Measurements from ENCODE around the gene EHD3.

Gene EHD3

DNA sequence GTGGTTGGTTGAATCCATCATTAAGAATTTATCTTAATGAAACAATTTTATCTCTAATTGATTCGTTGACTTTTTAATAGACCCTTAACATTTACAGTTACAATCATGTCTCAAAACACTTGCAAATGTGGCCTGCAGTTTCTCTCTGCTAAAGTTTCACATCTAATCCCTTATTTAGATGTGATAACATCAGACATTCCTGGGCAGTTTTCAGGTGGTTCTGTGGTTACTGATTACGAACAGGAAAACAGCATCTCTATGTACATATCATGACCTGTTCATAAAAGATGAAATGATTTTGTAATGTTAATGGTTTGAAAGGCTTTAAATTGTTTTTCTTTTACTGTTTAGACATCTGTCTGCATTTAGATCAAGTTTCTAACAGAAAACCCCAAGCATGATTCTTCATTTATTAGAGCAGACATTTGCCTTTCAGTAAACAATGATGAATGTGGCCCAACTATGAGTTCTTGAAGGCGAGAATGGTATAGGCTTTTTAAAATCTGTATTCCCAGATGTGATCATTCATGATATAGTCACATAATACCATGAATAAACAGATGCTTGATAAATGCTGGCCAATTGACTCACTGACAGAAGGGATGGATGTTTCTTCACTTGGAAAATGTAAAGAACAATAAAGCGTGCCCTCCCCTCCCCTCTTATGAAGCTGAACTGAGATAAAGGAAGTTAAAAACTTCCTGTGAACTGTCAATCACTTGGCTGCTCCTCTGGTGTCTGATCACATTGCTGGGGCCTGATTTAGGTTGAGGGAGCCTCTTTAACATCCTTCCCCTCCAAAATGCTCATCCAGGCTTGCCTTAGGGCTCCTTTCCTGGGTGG is 20.1 kb upstream of the EHD3 start:
- DNase-seq = no peak

DNA sequence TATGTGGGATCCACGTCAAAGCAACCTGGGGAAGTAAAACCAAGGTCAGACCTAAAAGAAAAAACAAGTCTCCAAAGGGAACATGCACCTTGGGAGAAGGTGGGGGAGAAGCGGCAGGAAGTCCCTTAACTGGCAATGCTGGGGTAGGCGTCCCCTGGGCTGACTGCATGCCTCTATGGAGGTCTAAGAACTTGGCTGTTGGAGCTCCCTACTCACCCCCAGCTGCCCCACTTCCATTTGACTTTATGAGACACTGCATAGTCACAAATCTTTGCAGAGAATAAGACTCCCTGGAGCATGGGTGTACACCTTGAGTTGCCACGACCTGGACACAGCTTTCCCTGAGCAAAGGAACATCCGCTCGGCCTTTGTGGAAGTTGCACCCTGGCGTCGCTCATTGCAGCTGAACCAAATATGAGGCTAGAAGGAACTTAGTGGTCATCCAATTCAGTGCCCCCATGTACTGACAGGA is 19.5 kb upstream of the EHD3 start:
- DNase-seq = no peak

DNA sequence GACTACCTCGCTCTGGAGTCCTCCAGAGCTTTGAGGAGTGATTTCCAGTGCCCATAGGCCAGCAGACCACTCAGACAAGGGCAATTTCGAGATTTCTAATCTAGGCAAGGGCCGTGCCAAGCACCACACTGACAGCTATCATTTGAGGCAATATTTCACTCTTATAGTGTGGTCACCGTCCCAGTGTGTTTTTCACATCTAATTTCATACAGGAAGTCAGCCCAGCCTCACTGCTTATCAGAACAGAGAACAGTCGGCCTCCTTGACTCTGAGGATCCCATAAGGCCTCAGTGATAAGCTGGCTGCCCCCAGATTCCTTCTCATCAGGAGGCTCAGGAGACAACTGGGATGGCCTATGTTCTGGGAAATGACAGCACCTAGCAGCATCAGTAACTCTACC is 17.2 kb upstream of the EHD3 start:
- DNase-seq = no peak

DNA sequence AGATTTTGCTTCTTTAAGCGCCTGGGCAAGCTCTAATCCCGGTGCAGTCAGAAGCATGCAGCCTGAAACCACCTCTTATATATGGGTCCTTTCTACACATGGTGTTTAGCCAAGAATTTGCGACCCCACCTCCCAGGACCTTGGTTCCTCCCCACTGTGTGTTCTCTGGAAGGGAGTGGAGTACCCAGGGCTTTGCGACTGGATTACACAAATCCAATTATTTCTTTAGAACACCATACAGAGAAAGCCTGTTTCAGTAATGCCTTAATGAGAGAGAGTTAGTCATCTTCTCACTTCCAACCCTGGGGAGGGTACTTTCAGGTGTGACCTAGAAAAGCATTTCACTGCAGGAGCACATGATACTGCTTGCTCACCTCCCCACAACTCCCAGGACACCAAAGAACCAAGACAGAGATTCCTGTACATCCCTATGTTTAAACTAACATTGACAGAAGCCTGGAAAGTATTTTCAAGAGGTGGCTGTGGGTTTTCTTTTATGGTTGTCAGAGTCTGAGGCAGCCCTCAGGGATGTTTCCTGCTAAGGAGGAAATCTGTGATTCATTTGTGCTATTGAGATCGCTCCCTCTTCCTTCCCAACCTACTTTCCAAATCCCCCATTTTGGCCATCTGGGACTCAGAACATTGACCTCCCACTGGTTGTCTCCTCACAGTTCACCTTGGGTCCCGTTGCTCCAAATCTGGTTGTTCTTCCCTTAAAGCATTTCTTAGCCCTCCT is 16.3 kb upstream of the EHD3 start, which contains the start of gene CAPN14:
CAPN14 (minus strand) TSS at position 51 of the 736 bp plus-strand sequence. CDS start 12,068 bp downstream, outside the sequence.
- DNase-seq = no peak

DNA sequence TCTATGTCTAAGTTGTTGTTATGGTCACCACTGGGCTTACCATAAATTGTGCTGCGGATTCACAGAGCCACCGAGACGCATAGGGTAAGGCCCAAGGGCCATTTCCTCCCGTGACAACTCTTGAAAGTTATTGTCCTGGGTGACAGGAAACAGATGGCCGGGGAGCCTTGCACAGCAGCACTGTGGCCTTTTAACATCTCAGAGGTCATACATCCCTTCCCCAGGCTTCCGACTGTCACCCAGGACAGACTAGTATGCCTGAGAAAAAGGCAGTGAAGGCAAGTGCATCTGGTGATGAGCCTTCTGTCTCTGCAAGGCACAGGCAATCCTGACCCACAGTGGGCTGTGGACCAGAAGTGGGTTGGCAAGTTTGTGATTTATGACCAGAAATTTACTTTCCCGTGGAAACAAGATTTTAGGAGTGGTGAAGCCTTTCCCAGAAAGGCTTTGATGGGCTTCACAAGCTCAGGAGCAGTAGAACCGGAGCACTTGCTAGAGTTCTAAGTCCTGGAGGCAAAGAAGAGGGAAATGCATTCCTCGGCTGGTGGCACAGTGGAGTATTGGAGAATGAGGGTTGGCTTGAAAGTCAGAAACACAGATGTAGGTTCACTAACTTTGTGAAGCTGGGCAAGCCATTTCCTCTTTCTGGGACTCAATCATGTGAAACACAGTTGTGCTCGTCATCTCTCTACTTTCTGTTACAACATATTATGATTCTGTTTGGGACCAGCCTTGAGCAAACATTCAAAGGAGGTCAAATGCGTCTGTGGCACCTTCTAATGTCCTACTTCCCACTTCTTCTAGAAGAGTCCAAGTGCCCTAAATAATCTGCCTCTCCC is 14.6 kb upstream of the EHD3 start:
- no peak for DNase-seq

DNA sequence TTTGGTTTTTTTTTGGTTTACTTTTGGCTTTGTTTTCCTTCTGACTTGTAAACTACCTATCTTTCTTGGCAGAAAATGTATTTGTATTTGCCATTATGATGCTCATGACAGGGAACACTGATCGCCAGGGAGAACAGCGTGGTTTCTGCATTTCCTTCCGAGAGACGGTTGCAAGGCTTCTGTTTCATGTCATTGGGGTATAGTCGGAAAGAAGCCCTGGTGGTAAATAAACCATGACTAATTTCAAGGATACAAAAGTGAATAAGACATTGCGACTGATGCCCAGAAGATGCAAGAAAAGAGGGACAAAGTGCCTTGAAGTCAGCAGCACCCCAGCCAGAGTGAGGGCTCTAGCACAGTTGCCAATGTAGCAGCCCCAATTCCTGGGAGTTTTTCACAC is 12.4 kb upstream of the EHD3 start:
- no peak for DNase-seq

DNA sequence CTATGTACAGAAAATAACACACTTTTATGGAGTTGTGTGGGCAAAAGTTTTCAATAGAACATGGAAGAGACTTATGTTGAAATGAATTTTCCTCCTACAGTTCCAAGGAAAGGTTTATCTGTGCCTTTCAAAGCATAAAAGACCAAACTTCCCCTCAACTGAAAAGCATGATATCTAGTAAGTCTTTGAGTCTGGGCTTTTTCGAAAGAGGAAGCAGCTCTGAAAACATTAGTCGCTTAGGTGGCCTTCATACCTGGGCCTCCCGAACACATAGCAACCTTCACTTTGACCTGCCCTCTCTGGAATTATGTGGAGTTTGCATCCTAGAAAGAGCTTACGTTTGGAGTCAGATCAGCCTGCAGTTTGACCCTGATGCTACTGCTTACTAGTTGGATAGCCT is 11.9 kb upstream of the EHD3 start:
- no peak for DNase-seq

DNA sequence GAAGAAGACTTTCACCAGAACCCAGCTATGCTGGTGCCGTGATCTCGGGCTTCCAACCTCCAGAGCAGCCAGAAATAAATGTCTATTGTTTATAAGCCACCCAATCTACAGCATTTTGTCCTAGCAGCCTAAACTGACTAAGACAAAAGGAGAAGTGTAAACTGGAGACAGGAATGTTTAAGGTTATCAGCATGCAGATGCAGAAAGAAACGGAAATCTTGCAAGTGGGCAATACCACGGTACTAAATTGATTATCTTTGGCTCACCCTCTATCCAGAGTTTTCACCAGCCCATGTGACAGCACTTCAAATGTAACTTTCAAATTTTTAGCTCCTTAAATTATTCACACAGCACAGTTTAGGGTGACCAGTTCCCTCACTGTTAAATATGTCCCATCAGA is 10.9 kb upstream of the EHD3 start:
- DNase-seq = no peak

DNA sequence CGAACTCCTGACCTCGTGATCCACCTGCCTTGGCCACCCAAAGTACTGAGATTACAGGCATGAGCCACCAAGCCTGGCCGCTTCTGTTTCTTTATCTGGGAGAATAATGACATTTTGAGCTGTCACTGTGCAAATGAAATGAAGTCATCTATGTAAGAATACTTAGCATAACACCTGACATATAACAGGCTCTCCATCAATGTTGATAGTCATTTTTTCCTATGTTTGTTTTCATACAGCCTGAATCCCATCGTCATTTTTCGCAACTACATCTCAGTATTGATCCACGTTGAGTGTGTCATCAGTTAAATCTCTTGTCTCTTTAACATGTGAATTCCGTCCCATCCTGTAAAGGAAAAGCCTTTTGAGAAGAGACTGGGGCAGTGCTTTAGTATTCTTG is 10.2 kb upstream of the EHD3 start:
- no peak for DNase-seq

DNA sequence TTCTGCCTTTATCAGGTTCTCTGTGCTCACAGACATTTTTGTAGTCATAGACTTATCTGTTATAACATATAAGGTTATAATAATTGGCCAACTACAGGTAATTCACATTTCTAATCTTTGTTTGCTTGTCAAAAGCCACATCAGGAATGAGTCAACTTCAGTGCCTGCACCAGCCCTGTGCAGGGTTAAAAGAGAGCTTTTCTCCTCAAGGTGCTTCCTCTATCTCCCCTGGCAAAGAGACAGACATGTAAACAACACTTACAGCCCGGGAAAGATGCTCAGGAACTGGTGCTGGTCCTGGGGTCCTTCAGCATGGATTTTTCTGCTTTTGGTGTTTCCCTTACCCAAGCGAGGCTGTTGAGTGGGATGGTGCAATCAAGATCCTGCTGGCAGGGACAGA is 7.7 kb upstream of the EHD3 start:
- DNase-seq = no peak

DNA sequence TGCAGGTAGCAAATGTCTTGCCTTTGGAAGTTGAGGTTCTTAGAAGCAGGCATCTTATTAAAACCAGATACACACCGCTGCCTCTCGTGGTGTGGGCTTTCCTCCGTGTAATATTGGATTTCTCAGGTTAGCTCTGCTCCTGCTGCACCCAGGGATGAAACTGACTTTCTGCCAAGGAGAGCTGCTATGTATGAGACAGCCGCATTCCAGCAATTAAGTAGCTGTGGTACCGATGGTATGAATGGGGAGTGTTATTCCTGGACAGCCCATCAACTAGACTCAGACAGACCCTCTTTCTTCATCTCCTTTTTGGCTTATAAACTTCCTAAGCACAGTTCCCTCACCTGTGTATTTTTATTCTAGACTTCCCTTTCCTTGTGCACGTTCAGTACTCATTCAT is 6.8 kb upstream of the EHD3 start:
- no peak for DNase-seq

DNA sequence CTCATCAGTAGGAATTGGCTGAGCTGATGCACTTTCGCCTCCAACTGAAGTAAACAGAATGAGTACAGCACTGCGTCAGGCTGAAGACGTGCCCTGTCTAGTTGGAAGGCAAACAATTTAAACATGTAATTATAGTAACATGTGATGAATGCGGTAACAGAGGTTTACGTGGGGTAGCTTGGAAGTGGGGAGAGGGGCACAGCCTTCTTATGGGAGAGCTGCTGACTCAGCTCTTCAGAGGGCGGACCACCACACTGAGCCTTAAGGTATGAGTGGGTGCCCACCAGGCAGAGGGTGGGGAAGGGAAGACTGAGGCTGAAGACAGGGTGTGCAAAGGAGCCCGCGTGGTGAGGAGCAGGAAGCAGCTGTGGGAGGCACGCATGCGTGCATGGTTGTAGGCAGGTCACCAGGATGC is 6.2 kb upstream of the EHD3 start:
- DNase-seq = no peak

DNA sequence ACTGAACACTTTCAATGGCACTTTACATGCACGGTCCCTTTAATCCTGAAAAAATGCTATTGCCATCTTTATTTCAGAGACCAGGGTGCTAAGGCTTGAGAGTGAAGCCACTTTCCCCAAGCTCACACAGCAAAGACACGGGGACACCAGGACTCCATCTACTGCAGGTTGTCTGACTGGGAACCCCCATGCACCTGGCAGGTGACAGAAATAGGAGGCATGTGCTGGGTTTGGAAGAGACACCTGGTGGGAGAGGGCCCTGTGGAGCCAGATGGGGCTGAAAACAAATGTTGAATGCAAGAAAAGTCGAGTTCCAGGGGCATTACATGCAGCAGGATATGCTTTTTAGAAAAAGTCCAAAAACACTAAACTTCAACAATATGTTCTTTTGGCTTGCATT is 5.2 kb upstream of the EHD3 start:
- no peak for DNase-seq

DNA sequence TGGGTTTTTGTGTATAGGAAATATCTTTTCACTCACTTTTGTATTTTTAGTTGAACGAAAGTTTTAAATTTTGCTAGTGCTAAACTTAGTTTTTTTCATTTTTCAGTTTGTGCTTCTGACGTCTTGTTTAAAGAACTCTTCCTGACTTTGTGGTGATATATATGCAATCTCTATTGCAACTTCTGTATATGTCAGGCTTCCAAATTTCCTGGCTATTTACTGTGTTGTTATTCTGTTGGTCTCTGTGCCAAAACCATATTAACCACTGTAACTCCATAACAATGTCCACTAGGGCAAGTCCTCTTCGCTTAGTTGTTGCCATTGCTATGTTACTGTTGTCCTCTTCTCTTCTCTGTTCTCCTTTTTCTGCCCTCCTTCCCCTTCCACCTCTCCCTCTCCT is 3.2 kb upstream of the EHD3 start:
- DNase-seq = no peak

DNA sequence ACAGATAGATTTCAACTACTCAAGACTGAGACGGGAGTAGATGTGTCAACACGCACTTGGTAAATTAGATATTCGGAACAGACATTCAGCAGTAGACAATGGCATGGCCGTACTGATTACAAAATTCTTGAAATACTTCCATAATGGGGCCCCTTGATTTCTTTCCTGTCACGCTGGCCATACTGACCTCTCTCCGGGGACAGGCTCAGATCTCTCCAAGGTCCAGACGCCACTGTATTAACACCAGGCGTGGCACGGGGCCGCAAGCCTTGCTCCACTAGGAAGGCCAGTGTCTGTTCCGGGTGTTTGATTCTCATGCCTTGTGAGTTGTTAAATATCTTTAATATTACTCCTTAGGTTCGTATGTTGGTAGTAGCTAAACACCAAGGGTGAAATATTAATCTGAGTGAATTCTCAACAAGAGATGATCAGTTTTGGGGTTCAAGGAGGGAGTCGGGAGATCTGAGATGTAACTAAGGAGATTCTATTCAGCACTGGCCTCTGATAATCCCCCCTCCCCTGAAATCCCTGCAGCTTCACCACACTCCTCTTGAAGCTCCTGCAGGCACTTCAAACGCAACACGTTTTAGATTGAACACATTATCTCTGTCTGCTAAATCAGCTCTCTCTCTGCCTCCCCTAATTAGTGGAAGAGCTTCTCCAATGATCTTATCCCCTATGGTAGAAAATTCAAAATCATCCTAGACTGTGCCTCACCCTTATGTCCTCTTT is 2.2 kb upstream of the EHD3 start:
- no peak for DNase-seq

DNA sequence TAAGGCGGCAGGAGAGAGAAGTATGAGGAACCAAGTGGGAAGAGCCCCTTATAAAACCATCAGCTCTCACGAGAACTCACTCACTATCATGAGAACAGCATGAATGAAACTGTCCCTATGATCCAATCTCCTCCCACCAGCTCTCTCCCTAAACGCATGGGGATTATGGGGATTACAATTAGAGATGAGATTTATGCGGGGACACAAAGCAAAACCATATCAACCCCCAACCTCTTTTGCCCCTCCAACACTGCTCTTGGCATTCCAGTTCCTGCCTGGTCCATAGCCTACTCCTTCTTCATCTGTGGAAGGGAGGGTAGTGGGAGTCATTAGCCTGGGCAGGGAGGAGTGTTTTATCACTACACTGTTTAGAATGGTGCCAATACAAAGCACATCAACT is 1.4 kb upstream of the EHD3 start:
- DNase-seq = no peak

DNA sequence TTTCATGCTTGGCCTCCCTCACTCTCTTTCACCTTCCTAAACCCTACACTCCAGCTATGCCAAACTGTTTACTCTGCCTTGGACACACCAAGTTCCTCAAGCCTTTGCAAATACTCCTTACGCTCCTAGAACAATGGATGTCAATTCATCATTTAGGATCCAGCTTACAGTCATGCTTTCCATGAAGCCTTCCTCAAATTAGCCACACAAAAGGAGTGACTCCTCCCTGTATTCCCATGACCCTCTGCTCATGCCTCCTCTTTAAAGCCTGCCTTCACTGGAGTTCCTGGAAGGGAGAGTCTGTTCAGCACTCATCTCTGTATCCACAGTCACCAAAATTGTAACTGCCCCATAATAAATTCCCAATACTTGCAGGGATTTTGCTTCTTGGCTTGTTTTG is 721 bp upstream of the EHD3 start:
- no peak for DNase-seq

DNA sequence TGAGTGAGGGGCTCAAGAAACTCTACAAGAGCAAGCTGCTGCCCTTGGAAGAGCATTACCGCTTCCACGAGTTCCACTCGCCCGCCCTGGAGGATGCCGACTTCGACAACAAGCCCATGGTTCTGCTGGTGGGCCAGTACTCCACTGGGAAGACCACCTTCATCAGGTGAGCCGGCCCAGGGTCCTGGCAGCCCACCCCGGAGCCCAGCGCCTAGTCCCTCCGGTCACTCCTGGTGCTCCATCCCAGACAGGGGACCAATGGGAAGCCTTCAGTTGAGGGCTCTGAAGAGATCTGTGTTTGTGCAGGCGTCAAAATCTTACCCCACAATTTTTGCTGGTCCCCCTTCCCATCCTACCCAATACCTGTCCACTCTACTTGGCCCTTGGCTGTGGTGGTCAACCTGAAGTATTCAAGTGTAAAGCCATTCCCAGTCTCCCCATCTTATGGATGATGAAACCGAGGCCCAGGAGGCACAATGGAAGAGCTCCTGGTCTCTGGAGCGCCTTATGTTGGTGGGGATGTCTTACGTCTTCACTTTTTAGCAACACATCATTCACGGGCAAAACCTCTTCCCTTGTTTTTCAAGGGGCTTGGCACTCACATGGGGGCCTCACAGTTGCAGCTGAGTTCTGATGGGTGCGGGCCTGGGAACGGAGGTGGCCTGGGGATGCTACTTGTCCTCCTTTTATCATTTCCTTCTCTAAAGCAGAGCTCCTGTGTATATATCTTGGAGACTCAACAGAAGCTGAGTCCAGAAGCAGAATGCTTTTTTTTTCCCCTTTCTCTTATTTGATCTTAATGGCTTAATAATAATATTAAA is 941 bp downstream of the EHD3 start:
- DNase-seq = no peak

DNA sequence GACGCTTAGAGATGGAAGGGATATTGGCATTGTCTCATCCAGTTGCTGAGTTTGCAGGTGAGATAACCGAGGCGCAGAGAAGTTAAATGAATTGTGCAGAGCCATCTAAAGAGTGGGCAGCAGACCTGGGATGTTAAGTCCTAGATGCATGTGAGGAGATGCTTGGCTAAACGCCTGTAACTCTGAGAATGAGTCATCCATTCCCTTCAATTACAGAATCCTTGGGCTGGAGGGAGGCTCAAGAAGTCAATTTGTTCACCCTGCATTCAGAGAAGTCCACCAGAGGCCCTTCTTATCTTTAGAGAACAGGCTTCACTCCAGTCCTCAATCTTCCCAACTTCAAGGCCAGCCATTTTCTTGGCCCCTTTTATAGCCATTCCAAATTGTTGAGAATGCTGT is 1.6 kb downstream of the EHD3 start:
- no peak for DNase-seq

DNA sequence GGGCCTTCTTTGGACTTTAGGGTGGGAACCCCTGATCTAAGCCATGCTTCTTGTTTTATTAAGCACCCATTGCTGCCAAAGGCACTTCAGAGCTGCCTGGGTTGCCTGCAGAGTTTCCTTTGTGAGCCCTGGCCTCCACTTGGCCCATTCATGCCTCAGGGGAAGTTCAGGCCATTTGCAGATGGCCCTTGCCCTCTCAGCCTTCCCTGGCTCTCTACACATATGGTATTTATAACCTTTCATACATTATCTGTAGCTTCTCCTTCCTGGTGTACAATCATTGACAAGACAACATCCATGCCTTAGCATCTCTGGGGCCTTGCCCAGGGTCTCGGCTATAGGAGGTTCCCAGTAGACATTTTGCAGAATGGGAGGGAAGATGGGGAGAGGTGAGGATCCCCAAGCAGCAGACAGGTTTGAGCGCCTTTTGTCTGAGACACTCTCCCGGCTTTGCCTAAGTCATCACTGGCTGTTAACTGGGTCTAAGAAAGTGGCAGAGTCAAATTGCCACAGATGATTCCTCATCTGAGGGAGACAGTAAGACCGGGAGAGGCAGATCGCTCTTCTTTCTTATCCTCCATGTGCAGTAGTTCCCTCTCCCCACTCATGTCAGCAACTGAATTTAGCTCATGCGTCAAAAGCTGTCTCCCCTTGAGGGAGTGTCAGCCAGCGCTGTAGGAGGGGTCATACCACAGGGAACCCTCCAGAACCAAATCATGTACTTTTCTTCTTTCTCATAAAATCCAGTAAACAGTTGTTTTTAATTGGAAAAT is 2.7 kb downstream of the EHD3 start:
- DNase-seq = no peak

Measured in activated naive CD4-positive, alpha-beta T cell treated with Interleukin-2 at 50 U/mL for 16 hours (primary cell).